C4-2B (cell line): ENCODE results near the gene CNRIP1.

Experiments
- CTCF ChIP-seq: fragments of 450-650 bp; conservative IDR thresholded peaks from 2 replicates; pipeline ENCODE4 v1.5.1; 2017; ENCODE audit warnings: mild to moderate bottlenecking
- ZFX ChIP-seq: fragments of 450-650 bp; IDR thresholded peaks from 2 replicates; pipeline ENCODE4 v1.6.1; 2017

- TF ChIP-seq CTCF = no peak
- TF ChIP-seq ZFX = no peak
Observed at GRCh38 chr2:68356599-68357239, 37.0 kb upstream of the CNRIP1 start.
